OCI-M2 (cell line): ENCODE results near the gene ESR1.
"Not testable (repeated sequence)": the region's sequence is repeated elsewhere in the genome, so short reads cannot be mapped to it uniquely, and the experiment has no call there.

Source experiments
- DNase-seq: peaks from one replicate; lab custom pipeline; 2025; ENCODE audit not compliant: unreplicated experiment; lab: John Stamatoyannopoulos, UW

ESR1 gene

DNA sequence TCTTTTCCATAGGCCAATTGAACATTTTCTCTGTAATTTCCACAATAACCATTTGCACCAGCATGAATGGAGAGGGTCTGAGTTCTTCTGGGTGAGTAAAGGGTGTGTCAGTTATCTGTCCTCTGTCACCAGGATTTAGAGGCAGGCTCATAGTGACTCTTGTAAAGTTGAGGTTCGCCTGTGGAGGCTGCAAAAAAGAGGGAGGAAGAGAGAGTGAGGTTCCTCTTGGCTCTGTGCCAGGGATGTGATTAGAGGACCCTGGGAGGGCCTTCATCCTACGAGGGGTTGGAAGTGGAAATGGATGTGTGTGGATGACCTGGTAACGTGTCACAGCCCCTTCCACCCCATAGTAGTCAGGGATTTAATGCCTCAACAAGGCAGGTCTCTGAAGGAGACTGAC, 242.0 kb downstream of the ESR1 start:
- no peak for DNase-seq

DNA sequence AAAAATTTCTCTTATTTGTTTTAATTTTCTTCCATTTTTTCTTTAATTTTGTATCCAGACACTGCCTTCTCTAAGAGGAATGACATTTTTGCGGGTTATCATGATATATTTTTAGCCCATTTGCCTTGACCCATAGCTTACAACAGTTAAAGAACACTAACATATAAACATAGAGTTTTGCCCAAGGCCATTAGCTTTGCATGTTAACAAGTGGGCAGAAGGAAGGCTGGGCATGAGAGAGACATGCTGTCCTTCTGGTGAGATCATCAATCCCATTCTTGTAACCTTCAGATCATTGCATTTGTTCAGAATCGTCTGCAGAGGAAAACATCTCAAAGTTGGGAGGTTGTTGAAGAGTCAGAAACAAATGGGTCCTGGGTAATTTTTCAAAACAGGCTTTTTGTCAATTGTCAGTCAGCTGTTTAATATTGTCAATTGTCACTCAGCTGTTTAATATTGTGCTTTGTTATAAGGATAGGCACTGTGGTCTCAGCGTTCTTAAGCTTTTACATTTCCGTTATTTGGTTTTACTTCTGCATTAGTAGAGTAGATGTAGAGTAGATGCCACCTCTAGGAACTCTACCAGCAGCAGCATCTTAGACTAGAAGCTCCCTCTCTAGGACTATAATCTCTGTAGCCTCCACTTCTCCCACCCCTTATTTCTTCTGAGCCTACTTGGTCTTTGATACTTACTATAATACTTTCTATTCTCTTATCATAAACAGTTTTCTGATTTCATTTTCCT, 243.1 kb downstream of the ESR1 start:
- DNase-seq: no peak

DNA sequence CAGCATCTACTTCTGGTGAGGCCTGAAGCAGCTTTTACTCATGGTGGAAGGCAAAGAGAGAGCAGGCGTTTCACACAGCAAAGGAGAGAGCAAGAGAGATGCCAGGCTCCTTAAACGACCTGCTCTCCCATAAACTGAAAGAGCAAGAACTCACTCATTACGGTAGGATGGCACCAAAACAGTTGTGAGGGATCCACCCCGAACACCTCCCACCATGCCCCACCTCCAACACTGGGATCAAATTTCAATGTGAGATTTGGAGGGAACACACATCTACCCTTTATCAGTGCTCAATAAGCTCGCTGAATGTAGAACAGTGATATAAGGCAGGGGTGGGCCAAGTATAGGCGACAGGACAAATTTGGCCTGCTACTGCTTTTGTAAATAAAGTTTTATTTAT, 244.6 kb downstream of the ESR1 start:
- DNase-seq: no peak

DNA sequence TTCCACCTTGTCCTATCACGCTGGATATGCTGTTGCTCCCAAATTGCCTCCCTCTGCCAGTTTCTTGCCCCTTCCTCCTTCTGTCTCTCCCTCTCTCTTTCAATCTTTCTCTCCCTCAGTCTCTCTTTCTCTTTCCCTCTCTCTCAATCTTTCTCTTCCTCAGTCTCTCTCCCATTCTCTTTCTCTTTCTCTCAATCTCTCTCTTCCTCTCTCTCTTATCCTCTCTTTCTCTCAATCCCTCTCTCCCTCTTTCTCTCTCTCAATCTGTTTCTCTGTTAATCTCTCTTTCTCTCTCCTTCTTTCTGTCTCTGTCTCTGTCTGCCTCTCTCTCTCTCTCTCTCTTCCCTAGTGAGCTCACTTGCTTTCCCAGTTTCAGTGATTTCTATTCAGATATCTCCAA, 245.8 kb downstream of the ESR1 start:
- no peak for DNase-seq

DNA sequence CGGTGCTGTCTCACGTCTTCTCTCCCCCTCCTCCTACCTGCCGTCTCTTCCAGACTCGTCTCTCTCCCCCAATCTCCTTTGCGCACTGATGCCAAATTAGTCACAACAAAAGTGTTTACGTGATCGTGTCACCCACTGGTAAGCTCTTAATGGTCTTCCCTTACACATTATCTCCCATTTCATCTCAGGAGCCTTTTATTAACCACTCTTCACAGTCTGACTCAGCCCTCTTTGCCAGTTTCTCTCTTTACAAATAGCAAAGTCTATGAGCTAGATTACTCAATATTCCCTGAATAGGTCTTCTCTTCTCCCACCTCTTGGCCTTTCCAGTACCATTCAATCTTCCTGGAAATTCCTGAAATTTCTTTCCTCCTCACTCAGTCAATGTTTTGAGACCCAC, 247.0 kb downstream of the ESR1 start:
- DNase-seq: no peak

DNA sequence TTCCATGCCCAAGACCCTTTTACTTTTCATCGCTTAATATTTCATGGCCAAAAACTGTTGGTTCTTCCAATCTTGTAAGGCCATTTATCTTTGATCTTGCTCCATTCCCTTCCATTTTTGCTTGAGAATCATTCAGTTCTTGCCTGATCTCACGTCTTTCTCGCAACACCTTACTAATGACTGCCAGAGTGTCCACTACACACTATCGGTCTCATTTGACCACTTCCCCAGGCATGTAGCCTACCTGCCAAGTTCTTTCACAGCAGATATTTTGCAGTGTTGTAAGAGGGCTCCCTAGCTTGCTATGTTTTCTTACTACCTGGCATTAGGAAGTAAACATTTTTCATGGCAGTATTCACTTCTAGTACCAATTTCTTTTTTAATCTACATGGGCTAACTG, 248.0 kb downstream of the ESR1 start:
- DNase-seq: no peak

DNA sequence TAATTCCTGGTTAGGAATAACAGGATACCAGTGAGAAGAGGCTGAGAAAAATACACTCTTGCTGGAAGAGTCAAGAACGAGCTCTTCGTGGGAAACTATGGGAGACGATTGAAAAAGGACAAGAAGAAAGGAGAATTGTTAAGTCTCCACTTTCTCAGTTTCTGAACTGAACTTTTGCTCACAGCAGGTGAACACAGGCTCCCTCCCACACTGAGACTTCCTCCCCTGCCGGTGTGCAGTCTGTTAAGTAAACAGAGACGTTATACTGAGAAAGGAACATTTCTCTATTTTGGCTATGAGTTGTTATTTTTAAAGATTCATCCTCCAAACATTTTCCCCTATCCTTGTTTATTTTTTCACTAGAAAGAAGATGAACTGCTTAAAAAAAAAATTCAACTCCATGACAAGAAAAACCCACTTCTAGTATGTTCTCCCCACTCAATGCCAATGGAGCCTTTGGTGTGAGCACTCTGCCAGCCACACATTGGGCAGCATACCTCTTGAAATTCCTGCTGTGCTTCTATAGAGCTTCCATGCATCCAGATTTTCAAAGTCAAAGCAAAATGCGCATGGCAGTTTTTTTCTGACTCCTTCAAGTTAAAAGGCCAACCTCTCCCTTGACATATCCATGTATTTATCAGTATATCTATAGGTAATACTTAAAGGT, 250.5 kb downstream of the ESR1 start:
- no peak for DNase-seq

DNA sequence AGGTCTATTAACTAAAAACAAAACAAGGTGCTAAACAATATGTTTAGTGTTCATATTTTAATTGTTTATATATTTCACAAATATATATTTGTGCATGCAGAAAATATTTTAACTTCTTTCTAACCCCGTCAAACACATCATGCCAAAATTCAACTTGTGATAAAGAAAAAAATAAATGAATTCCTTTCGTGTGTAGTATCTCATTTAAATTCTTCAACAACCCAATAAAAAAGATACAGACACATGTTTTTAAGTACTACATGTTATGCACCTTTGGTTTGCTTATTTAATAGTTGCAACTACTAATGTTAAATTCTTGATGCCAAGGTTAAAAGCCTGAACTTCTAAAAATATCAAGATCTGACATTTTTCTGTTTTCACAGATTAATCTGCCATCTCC, 252.4 kb downstream of the ESR1 start:
- no peak for DNase-seq

DNA sequence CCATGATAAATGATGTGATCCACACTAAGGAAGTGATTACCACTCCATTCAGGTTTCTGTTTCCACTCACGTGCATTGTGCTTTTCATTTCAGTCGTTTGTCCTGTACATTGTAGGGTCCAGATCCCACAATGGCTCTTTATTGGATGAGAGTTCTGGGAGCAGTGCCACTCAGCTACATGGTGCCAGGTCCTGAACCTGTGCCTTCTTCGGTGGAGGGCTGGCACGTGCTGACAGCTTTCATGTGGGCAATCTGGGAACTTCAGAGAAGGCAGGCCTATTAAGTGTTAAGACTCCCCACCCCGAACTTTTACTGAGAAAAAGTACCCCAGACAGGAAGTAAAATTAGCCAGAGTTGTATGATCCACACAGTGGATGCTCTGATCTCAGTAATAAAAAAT, 255.0 kb downstream of the ESR1 start:
- DNase-seq: no peak

DNA sequence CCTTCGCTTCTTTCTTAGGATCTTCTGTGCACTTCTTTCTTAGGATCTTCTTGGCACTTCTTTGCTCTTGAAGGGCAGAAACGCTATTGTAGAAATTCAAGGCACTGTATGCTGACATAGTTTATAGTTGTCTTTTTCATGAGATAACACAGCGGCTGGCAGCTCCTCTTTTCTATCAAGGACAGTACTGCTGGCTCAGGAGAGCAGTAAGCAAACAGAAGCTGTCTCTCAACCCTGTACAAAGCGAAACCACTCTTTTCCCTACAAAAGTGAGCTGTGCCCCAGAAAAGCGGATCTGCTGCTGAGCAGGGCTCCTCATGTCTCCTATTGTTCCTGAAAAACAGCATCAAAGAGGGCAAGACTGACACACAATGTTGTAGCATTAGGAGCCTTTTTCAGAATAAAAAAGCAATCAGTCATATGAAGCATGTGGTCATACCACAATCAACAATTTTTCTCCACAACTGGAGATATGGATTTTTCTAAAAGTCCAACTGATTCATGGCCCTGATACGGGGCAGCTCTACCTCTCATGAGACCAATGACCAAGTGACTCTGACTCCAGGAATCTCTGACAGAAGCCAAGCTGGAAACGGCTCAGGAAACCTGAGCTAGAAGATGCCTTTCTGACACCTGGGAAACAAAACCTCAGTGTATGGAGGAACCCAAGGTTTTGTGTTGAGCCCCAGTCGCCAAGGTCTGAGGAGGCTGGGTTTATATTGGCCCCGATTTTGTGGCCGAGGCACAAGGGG, 255.9 kb downstream of the ESR1 start:
- DNase-seq: no peak

DNA sequence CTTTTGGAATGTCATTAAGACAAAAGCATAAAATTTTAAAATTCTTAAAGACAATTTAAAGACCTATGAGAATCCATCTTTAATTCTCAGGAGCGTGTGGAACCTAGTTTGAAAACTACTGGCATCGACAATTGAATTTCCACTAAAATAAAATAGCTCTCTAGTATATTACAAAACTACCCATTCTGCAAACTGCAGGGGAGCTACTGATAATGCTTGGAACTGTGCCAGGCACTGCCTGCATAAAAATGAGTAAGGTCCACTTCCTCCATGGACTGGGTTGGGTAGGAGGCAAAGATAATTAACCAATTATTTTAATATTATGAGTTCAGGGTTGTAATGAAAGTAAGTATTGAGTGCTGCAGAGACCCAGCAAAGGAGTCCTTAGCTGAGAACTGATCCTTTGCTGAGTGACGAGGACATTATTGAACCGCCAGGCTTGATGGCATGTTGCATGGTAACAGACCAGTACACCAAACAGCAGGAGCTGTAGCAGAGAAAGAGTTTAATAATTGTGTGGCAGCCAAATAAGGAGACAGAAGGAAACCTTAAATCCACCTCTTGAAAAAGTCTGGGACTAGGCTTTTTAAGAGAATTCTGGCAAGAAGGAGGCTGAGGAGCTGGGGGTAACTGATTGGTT, 261.3 kb downstream of the ESR1 start:
- no peak for DNase-seq

DNA sequence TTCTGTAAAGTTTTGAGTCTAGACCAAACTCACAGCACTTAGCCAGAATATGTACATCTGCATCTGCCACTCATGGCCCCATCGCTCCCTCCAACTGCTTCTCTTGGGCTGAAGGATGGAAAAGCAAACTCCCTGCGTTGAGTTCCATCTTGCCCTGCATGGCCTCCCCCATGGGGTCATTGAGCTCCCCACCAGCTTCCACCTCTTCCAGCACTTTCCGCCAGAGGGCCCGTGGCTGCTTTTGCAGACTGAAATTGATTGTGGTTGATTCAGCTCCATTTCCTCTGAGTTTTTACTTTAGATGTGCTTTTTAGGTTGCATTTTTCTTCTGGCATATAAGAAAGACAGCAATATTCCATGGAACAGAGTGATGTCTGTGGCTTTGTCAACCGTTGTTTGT, 263.1 kb downstream of the ESR1 start:
- DNase-seq: no peak

DNA sequence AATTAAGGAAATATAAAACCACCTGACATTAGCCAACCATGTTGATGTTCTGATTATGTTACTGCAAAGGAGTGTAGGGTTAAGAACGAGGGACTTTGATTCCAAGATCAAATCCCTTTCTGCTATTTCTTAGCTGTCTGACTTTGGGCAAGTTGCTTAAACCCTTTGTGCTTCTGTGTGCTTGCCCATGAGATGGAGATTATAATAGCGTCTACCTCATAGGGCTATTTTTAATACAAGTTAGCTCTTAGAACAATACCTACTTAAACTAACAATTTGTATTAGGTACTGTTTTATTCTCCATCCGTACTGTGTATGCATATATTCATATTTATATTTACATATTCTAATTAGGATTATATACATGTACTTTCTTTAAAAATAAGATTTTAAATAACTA, 263.8 kb downstream of the ESR1 start:
- no peak for DNase-seq

DNA sequence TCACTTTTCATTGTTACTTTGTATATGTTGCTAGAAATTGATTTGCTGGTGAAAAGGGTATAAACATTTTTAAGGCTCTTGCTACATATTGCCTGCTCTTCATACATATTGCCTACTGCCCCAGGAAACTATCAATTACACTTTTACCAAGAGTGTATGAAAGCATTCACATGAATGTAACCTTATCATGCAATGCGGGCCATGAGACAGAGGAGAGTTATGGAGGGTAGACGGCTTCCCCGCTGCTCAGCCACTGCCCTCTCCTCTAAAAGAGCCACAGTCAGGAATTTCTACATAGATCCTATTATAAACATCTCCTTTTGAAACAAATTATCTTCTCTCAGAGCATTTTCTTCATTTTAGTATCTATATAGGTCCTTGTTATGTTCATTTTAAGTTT, 264.4 kb downstream of the ESR1 start:
- no peak for DNase-seq

DNA sequence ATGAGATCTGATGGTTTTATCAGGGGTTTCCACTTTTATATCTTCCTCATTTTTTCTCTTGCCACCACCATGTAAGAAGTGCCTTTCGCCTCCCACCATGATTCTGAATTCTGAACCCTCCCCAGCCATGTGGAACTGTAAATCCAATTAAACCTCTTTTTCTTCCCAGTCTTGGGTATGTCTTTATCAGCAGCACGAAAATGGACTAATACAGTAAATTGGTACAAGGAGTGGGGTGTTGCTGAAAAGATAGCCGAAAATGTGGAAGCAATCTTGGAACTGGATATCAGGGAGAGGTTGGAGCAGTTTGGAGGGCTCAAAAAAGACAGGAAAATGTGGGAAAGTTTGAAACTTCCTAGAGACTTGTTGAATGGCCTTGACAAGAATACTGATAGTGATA, 268.8 kb downstream of the ESR1 start:
- not testable (repeated sequence) for DNase-seq

DNA sequence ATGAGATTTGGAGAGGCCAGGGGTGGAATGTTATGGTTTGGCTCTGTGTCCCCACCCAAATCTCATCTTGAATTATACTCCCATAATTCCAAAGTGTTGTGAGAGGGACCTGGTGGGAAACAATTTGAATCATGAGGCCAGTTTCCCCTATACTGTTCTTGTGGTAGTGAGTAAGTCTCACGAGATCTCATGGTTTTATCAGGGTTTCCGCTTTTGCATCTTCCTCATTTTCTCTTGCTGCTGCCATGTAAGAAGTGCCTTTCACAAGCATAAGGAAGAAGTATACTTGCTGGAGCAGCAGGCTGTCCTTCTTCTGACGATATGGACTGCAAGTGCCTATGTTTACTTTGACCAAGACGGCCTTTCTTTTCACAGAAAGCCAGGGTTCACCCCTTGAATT, 270.5 kb downstream of the ESR1 start:
- no peak for DNase-seq

DNA sequence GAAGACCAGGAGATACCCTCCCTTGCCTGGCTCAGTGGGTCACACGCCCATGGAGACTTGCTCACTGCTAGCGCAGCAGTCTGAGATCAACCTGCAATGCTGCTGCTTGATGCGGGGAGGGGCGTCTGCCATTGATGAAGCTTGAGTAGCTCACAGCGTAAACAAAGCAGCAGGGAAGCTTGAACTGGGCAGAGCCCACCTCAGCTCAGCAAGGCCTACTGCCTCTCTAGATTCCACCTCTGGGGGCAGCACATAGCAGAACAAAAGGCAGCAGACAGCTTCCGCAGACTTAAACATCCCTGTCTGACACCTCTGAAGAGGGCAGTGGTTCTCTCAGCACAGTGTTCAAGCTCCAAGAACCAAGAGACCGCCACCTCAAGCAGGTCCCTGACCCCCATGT, 271.3 kb downstream of the ESR1 start:
- DNase-seq: no peak

DNA sequence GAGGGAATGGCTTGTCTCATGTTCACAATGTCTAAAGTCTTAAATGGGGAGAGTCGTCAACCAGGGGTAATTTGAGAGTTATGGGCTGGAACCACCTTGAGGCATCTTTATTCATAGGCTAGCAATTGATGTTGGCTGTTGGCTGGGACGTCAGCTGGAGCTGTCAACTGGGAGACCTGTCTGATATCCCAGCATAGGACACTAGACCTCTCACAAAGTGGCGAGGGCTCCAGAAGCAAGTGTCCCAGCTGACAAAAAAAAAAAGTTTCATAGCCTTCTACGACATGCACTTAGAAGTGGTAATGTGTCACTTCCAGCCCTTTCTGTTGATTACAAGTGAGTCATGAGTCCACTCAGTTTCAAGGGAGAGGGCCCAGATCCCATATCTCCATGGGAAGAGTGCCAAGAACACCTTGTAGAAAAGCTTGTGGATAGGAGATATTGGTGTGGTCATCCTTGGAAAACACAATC, 278.0 kb downstream of the ESR1 start:
- no peak for DNase-seq

DNA sequence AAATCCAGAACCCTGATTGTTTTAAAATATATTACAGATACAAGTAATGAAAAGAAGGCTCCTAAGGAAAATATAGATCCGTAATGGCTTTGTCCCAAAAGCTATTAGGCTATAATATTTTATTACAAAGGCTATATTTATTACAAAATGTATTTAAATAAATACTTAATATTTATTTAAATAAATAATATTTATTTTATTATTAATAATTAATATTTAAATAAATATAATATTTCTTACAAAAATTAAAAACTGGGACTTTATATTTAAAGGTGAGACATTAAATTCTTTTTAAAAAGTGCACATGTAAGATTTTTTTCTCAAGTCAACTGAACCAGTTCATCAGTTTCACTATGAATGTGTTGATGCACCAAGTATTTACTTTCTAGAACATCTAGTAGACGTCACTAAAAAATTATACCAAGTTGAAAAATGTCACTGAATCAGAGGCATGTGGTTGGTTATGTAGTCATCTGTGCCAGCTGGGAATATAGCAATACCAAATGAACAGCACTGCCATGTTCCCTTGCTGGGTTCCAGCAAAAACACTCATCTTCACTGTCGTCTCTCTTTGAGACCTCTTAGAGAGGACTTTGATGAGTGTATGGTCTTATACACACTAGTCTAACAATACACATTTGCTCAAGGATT, 278.9 kb downstream of the ESR1 start:
- DNase-seq: no peak

DNA sequence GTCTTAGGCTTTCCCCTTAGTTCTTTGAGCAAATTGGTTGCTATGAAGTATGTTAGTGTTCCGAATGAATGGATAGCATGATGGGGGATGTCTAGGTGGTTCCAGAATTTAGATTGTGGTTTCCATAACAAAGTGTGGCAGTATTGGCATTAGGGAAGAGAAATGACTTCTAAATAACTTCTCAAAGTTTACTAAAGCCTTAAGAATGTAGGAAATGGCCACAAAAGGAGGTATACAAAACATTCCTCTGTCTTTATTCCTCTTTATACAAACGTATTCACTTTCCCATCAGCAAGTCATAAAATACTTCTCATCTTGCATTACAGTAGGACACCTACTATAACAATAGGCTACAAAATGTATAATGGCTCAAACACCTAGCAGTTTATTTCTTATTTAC, 279.6 kb downstream of the ESR1 start:
- DNase-seq: no peak

DNA sequence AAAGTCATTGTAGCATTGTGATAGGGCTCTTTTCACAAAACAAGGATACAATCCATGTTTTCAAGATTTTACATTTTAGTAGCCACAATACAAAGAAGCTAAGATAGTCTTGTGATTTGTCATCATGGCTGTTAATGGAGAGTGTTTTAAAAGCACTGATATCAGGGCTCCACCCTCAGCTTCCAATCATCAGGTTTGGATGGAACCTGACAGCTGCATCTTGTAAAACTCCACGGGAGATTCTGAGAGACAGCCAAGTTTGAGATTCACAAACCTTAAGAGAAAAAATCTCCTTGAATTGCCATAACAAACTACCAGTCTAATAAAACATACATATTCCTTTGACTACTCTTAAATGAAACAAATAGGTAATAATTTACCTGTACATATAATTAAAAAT, 280.2 kb downstream of the ESR1 start:
- no peak for DNase-seq
